Body of pancreas (tissue), 4 donors: ENCODE results near the gene UBE2I. TPM values are rescaled to one million over a fixed set of nuclear protein-coding genes. Genes with fewer than 3 reads are reported as not detected.

Experiments
- ATAC-seq: fragments of 150-250 bp; one replicate; pipeline ENCODE4 v1.9.1; 2016
- DNase-seq, 4 donors: peaks; one replicate each; pipeline ENCODE4 v3.0.0-alpha.2; 2019
- H3K27ac ChIP-seq, 4 donors: fragments of 200-600 bp; sonication (generic); 1 replicate in 3 of 4; 2 replicates in 1 of 4; pipeline versions ENCODE4 v1.5.1 to v1.6.1; 2016 to 2019; ENCODE audit warnings: mild to moderate bottlenecking in 1 of 4, mixed read lengths in 1 of 4, moderate library complexity in 1 of 4
- H3K27me3 ChIP-seq, 2 donors: fragments of 200-600 bp; sonication (generic); one replicate each; pipeline ENCODE4 v1.6.0; 2016; ENCODE audit warnings: mild to moderate bottlenecking in 1 of 2
- H3K36me3 ChIP-seq, 2 donors: fragments of 200-600 bp; sonication (generic); replicated peaks in 1 of 2; 2 replicates each; pipeline ENCODE4 v1.5.1; 2016; ENCODE audit warnings: low read depth in 2 of 2; ENCODE audit not compliant: insufficient read depth in 1 of 2
- H3K4me1 ChIP-seq: fragments of 200-600 bp; sonication (generic); one replicate; pipeline ENCODE4 v1.6.0; 2016
- H3K4me3 ChIP-seq, 2 donors: fragments of 200-600 bp; sonication (generic); 1 replicate in 1 of 2; 2 replicates in 1 of 2; pipeline ENCODE4 v1.5.1; 2016 to 2019
- H3K9me3 ChIP-seq, 3 donors: fragments of 200-600 bp; sonication (generic); 1 replicate in 2 of 3; 2 replicates in 1 of 3; pipeline ENCODE4 v1.5.1; 2016
- POLR2A ChIP-seq, 3 donors: fragments of 450-650 bp; IDR thresholded peaks; one replicate each; pipeline ENCODE4 v1.6.1; 2016; ENCODE audit warnings: antibody characterized with exemption in 3 of 3, mild to moderate bottlenecking in 2 of 3
- WGBS, 2 donors: methylation state at CpG; one replicate each; pipeline ENCODE4 v1.1.5; 2017; 5-methylcytosine and 5-hydroxymethylcytosine counted together
- intact Hi-C: fragments of 100-400 bp; cut with DNase I; formaldehyde crosslinking; loops from one replicate; pipeline ENCODE4 v1.15.1; 2023
- total RNA-seq, 2 donors: library from RNA; depleted of rRNA; stranded (reverse); fragments of >200 nt; gene quantifications; one replicate each; pipeline ENCODE4 v1.1.0, GENCODE V29; 2016
- TF ChIP-seq, protein P1 (sequence below), 7 experiments: fragments of 450-650 bp in 4 of 7; fragments of 200-600 bp in 3 of 7; sonication (generic) in 3 of 7; IDR thresholded peaks; one replicate each; pipeline ENCODE4 v1.5.1; 2016 to 2019; ENCODE audit warnings: antibody characterized with exemption in 7 of 7

The UBE2I gene
- total RNA-seq, 2 donors from 2014 or later: 25.9 to 81.7 TPM

GRCh38 chr16:1333149-1333812 is 23.8 kb downstream of the UBE2I start, which contains the start of gene BAIAP3:
Gene BAIAP3 (plus strand): TSS chr16:1333645. CDS start chr16:1338550, 4,905 bp downstream.
- 1% methylated on average over 75 of the region's 83 CpGs; no CpG with 5 or more reads in 1 of the 2 donors for WGBS, 2 donors
- ATAC-seq: peak; percentile 54

GRCh38 chr16:1333854-1334700 is 24.6 kb downstream of the UBE2I start:
- TF ChIP-seq, protein P1, sequence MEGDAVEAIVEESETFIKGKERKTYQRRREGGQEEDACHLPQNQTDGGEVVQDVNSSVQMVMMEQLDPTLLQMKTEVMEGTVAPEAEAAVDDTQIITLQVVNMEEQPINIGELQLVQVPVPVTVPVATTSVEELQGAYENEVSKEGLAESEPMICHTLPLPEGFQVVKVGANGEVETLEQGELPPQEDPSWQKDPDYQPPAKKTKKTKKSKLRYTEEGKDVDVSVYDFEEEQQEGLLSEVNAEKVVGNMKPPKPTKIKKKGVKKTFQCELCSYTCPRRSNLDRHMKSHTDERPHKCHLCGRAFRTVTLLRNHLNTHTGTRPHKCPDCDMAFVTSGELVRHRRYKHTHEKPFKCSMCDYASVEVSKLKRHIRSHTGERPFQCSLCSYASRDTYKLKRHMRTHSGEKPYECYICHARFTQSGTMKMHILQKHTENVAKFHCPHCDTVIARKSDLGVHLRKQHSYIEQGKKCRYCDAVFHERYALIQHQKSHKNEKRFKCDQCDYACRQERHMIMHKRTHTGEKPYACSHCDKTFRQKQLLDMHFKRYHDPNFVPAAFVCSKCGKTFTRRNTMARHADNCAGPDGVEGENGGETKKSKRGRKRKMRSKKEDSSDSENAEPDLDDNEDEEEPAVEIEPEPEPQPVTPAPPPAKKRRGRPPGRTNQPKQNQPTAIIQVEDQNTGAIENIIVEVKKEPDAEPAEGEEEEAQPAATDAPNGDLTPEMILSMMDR (IDR thresholded peaks at IDR 0.05): no peak
- no peak for TF ChIP-seq POLR2A (IDR thresholded peaks at IDR 0.05)
- DNase-seq (no peak), ATAC-seq (no peak)
- intact Hi-C loops: no loop called here
- Histone ChIP-seq H3K4me1 (peaks cover 41% of the 10 kb centered on the region), H3K4me3 (no peak overlapping the region), H3K36me3 (no peaks in the 10 kb centered on the region), H3K27ac (no peak overlapping the region), H3K9me3 (no peaks in the 10 kb centered on the region), H3K27me3 (peaks cover 8 to 28% of the 10 kb centered on the region in 2 donors)
- WGBS, 2 donors: 0 to 1% methylated on average over 9 to 49 of the region's 78 CpGs

More at GRCh38 chr16:1333149-1333812, 23.8 kb downstream of the UBE2I start, which contains the start of gene BAIAP3:
- TF ChIP-seq POLR2A (IDR thresholded peaks at IDR 0.05): no peak
- TF ChIP-seq, protein P1 (IDR thresholded peaks at IDR 0.05): no peak
- Histone ChIP-seq H3K4me3 (no peak within 1 kb of the TSS), H3K4me1 (peaks cover 41% of the 10 kb centered on the region), H3K27ac (no peak within 1 kb of the TSS), H3K36me3 (no peaks in the 10 kb centered on the region), H3K9me3 (no peaks in the 10 kb centered on the region), H3K27me3 (peaks cover 8 to 28% of the 10 kb centered on the region in 2 donors)
- peak; percentile 43 to 55 (median 48) for DNase-seq
- intact Hi-C loops: no loop called here

GRCh38 chr16:1334739-1335138 is 25.3 kb downstream of the UBE2I start:
- H3K27ac ChIP-seq: no peak overlapping the region
- H3K27me3 ChIP-seq: peaks cover 8 to 28% of the 10 kb centered on the region in 2 donors
- no peak for TF ChIP-seq POLR2A (IDR thresholded peaks at IDR 0.05)
- TF ChIP-seq, protein P1 (IDR thresholded peaks at IDR 0.05): no peak
- no peak for ATAC-seq
- DNase-seq: no peak
- WGBS, 2 donors: 6 to 25% methylated on average over 4 to 9 of the region's 9 CpGs
- peaks cover 41% of the 10 kb centered on the region for H3K4me1 ChIP-seq
- no peaks in the 10 kb centered on the region for H3K9me3 ChIP-seq
- intact Hi-C loops: no loop called here
- no peaks in the 10 kb centered on the region for H3K36me3 ChIP-seq
- H3K4me3 ChIP-seq: no peak overlapping the region

DNA sequence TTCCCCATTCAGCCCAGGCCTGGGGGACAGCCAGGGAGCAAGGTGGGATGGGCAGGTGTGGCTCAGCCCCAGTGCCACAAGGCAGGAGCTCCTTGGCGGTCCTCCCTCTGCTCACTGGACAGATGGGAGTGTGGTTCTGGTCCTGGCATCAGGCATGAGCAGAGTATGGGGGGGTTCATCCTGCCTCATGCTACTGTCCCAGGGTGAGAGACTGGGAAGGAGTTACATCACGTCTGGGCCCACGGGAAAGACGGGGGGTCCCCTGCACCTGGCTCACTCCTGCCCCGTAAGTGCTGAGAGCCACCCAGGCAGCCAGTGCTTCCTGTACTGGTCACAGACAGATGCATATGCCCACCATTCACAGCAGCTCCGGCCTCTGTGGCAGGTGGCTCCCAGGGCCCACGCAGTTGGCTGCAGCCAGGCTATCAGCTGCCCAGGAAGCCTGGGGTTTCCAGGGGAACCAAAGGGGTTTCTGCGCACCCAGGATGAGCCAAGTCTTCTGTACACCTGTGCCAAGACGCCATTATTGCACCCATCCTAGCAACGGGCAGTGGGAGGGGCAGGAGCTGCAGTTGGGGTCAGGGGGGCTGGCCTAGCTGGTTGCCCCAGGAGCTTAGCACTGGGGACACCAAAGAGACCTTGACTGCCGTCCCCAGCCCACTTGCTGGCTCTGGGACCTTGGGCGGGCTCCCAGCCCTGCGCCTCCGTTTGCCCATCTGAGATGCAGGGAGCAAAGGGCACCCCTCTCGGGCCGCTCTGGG is 26.0 kb downstream of the UBE2I start:
- peaks cover 41% of the 10 kb centered on the region for H3K4me1 ChIP-seq
- TF ChIP-seq, protein P1 (IDR thresholded peaks at IDR 0.05): no peak
- TF ChIP-seq POLR2A (IDR thresholded peaks at IDR 0.05): no peak
- peak in 3 of 4 donors; percentile 40 to 57 (median 41) for DNase-seq
- H3K36me3 ChIP-seq: no peaks in the 10 kb centered on the region
- ATAC-seq: no peak
- H3K4me3 ChIP-seq: no peak overlapping the region
- H3K27ac ChIP-seq: peak overlapping the region in 1 of 4 donors; percentile 2
- no peaks in the 10 kb centered on the region for H3K9me3 ChIP-seq
- intact Hi-C loops: no loop called here
- 27 to 33% methylated on average over 7 to 16 of the region's 16 CpGs for WGBS, 2 donors
- peaks cover 8 to 28% of the 10 kb centered on the region in 2 donors for H3K27me3 ChIP-seq
